ENCODE measurements around the gene PYDC1.

The PYDC1 gene

DNA sequence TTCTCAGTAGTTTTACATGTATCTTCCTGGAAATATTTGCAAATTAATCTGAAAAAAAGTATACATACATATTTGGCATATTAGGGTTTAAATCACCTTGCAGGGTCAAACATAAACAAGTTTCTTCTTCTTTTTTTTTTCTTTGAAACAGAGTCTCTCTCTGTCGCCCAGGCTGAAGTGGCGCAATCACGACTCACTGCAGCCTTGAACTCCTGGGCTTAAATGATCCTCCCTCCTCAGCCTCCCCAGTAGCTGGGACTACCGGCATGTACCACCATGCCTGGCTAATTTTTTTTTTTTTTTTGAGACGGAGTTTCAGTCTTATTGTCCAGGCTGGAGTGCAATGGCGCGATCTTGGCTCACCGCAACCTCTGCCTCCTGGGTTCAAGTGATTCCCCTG lies 49.6 kb downstream of the PYDC1 start:
- POLR2A ChIA-PET, result interaction anchor here (2.1 kb wide), 1 partner anchor 13 kb away, joined by 10 read pairs; the partner anchor contains the start of gene FUS
- TF ChIP-seq TARDBP (IDR thresholded peaks at IDR 0.05), result no peak
- no peak for TF ChIP-seq L3MBTL2 (conservative IDR thresholded peaks at IDR 0.05)
- no peak for TF ChIP-seq FOXK2 (IDR thresholded peaks at IDR 0.05)
- TF ChIP-seq FOXM1 (IDR thresholded peaks at IDR 0.05; ENCODE audit: borderline replicate concordance), result no peak
- no peak for TF ChIP-seq ZNF384 (IDR thresholded peaks at IDR 0.05)
- TF ChIP-seq CTBP1 (IDR thresholded peaks at IDR 0.05; ENCODE audit: borderline replicate concordance), result no peak
- TF ChIP-seq, protein P1, sequence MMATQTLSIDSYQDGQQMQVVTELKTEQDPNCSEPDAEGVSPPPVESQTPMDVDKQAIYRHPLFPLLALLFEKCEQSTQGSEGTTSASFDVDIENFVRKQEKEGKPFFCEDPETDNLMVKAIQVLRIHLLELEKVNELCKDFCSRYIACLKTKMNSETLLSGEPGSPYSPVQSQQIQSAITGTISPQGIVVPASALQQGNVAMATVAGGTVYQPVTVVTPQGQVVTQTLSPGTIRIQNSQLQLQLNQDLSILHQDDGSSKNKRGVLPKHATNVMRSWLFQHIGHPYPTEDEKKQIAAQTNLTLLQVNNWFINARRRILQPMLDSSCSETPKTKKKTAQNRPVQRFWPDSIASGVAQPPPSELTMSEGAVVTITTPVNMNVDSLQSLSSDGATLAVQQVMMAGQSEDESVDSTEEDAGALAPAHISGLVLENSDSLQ (IDR thresholded peaks at IDR 0.05), result no peak
- TF ChIP-seq LEF1 (IDR thresholded peaks at IDR 0.05; ENCODE audit: borderline replicate concordance), result no peak
- TF ChIP-seq NFRKB (IDR thresholded peaks at IDR 0.05), result no peak
- TF ChIP-seq ARNT (IDR thresholded peaks at IDR 0.05), result no peak
- no peak for TF ChIP-seq BHLHE40 (IDR thresholded peaks at IDR 0.05; ENCODE audit: borderline replicate concordance)
- no peak for TF ChIP-seq SP1 (IDR thresholded peaks at IDR 0.05)
- no peak for TF ChIP-seq SUZ12 (IDR thresholded peaks at IDR 0.05)
- no peak for TF ChIP-seq HDGF (IDR thresholded peaks at IDR 0.05; ENCODE audit: borderline replicate concordance)
- no peak for TF ChIP-seq FOXA1 (IDR thresholded peaks at IDR 0.05)
- TF ChIP-seq ELF4 (IDR thresholded peaks at IDR 0.05), result no peak
- no peak for DNase-seq (ENCODE audit: extremely low spot score)
- CTCF ChIA-PET, result no interaction called here
